HL-60/S4 treated with phorbol 12-myristate 13-acetate at 8.2 ng/mL for 4 days and 3 days (cell line): ENCODE measurements around the gene CEMIP.

Experiments
- in situ Hi-C: fragments of 300-500 bp; cut with MboI; formaldehyde crosslinking; loops from 2 replicates; pipeline ENCODE4 v1.15.0; 2022; ENCODE audit warnings: low sequenced_read_pairs

CEMIP gene

DNA sequence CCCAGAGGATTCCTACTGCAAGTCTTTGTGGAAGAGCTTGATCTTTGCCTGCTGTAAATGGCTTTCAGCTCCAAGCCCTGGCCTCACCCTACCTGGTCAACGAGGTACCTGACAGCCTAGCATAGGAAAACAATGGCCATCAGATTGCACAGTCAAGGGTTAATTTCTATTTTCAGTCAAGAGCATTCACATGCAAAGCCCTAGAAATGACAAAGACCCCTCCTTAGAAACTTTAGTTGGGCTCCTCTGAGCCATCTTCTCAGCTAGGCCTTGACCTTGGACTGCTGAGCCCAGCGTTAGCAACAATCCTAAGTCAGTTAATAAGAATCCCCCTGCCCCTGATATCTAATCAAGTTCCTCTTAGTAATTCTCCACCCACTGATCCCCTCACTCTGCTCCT is 192.0 kb downstream of the CEMIP start:
- in situ Hi-C loops, result loop anchor here (10.0 kb wide), 1 partner anchor 516 kb away; no protein-coding TSS in a partner anchor

DNA sequence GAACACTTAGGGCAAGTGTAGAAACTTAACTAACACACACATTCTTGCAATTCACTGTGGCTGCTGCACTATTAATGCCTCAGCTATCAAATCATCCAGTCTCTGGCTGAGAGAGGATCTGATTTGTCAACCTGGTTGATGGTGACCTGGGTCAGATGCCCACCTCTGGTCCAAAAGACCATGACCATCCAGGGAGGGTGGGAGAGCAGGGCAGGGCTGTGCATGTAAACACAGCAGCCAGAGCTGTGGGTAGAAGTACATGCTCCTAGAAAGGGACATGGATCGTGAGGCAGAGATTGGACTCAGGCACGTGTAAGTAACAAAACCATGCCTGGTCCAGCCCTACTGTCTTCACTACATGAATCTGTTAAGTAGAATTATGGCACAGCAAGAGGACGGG is 193.1 kb downstream of the CEMIP start:
- in situ Hi-C loops, result loop anchor here (10.0 kb wide), 1 partner anchor 517 kb away; no protein-coding TSS in a partner anchor

- in situ Hi-C loops, result loop anchor here (5.0 to 25.0 kb wide), 3 partner anchors 137 to 520 kb away; no protein-coding TSS in a partner anchor
These were observed 195.7 kb downstream of the CEMIP start for GRCh38 chr15:80974914-80975313.

DNA sequence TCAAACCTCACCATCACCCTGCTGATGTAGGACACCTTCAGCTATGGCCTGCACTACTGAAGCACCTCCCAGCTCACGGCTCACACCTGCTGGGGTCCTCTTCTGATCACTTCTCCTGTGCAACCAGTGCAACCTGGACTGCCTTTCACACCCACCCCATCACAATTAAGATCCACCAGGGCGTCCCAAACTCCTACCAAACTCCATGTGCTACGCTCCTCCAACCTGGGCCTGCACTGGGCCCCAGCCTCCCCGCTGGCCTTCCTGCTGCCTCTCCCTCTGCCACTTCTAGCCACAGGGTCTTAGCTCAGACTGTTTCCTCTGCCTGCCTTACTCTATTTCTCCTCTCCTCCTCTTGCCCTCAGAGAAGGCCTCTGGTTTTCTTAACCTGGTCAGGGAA is 197.7 kb downstream of the CEMIP start:
- in situ Hi-C loops, result loop anchor here (5.0 to 25.0 kb wide), 3 partner anchors 135 to 522 kb away; no protein-coding TSS in a partner anchor

DNA sequence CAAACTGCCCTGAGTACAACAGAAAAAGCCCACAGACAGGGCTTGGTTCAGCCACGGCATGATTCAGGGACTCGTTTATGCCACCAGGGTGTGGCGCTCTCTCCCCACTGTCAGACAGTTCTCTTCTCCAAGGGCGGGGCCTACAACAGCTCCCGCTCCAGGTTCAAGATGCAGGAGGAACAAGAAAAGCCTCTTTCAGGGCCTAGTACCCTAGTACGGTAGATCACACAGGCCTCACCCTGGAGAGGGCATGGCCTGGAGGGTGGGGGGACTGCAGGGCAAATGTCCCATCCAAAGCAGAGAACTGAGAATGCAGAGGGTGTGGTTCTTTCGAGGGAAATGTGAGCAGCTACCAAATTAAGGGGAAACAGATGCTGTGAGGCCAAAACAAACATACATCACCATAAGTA is 198.5 kb downstream of the CEMIP start:
- in situ Hi-C loops, result loop anchor here (5.0 to 25.0 kb wide), 3 partner anchors 135 to 523 kb away; no protein-coding TSS in a partner anchor

DNA sequence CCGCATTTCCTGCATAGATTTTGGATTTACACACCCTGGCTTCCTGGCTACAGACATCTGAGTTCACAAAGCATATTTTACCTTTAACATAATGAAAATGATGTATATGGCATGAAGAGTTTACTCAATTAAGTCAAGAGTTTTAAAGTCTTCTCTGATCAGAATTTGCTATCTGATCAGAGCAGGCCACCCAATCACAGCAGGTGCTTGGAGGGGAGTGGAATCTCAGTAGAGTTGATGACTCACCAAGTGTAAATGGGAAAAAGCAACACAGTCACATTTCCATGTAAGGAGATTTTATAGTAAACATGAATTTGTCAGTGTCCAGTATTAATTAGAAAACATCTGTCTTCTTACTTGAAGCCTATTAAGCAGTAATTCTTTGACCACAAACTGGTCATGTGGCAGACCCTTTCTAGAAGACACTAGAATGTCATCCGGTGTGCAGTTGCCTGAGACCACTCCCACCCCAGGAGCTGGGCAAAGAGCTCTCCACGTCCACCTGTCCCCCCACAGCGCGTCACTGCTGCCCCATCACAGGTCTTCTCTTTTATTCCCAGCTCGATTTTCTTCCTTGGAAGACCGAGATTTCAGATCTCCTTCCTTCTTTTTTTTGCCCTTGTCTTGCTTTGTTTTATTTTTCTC is 199.6 kb downstream of the CEMIP start:
- in situ Hi-C loops, result loop anchor here (5.0 to 25.0 kb wide), 3 partner anchors 133 to 524 kb away; no protein-coding TSS in a partner anchor

- in situ Hi-C loops, result loop anchor here (5.0 to 25.0 kb wide), 3 partner anchors 133 to 525 kb away; no protein-coding TSS in a partner anchor
These were observed 200.5 kb downstream of the CEMIP start for GRCh38 chr15:80979538-80980200.

DNA sequence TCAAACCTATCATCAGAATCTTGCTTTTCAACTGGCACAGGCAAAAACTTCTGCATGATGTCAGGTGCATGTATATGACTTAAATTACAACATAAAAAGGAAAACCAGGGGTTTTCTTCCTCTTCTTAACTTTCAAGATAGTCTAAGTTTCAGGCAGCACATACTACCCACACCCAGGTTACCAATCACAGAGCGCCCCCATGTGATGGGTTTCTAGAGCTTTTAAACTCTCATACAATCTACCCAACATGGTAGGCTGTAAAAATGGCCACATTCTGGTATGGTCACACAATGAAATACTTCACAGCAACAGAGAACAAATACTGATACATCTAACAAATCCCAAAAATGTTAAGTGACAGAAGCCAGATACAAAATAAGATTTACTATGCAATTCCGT is 203.0 kb downstream of the CEMIP start:
- in situ Hi-C loops, result loop anchor here (25.0 kb wide), 1 partner anchor 130 kb away; no protein-coding TSS in a partner anchor

GRCh38 chr15:80982839-80983238 is 203.7 kb downstream of the CEMIP start:
- in situ Hi-C loops, result loop anchor here (25.0 kb wide), 1 partner anchor 129 kb away; no protein-coding TSS in a partner anchor

- in situ Hi-C loops, result loop anchor here (25.0 kb wide), 1 partner anchor 127 kb away; no protein-coding TSS in a partner anchor
These were observed 205.7 kb downstream of the CEMIP start for GRCh38 chr15:80984856-80985255.

DNA sequence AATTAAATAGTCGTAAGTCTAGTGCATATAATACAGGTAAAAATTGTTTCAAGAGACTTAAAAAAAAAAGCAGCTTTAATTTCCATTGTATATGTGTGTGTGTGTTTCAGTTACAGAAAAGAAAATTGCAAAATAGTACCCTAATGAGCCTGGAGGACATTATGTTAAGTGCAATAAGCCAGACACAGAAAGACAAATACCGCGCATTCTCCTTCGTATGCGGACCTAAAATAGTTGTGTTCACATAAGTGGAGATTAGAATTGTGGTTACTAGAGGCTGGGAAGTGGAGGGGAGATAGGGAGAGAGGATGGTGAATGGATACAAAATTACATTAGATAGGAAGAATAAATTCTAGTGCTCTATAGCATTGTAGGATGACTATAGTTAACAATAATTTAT is 206.8 kb downstream of the CEMIP start:
- in situ Hi-C loops, result loop anchor here (25.0 kb wide), 1 partner anchor 126 kb away; no protein-coding TSS in a partner anchor

DNA sequence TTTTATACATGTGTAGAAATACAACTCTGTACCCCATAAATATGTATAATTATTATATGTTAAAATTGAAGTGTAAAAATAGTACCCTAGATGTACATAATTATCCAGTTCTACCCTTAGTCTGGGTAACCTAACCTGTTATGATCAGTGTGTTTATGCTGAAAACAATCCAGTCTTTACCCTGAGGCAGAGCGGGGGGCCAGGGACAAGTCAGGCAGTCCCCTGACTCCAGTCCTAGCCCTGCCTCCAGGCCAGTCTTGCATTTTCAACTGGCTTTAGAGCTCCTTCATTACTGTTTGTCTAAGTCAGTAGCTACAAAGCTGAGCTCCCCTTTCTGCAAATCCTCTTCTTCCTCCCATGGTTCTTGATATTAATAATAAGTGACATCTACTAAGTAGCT is 207.3 kb downstream of the CEMIP start:
- in situ Hi-C loops, result loop anchor here (25.0 kb wide), 1 partner anchor 126 kb away; no protein-coding TSS in a partner anchor

DNA sequence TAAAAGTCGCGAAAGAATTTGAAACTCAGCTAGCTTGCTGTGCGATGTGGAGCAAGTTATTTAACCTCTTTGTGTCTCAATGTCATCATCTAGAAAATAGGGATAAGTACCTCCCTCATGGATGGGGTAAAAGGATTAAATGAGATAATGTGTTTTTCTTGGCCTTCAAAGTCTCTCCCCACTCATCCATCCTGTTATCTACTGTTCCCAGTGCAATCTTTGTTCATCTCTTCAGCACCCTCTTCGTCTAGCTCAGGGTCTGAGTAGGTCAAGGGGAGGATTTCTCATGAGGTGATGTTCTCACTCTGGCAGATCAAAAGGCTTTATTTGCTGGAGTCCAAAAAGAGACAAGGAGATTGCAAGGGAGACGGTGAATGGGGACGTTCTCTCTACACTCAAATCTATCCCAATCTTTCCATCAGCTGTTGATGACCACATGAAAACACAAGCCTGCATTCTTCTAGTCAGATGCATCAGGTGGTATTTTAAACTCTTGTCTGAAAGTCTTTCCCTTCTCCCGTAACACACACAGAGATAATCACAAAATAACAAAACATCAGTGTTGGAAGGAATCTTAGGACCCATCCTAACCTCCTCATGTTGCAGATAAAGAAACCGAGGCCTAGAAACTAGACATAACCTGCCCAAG is 209.1 kb downstream of the CEMIP start:
- in situ Hi-C loops, result loop anchor here (25.0 kb wide), 1 partner anchor 124 kb away; no protein-coding TSS in a partner anchor

DNA sequence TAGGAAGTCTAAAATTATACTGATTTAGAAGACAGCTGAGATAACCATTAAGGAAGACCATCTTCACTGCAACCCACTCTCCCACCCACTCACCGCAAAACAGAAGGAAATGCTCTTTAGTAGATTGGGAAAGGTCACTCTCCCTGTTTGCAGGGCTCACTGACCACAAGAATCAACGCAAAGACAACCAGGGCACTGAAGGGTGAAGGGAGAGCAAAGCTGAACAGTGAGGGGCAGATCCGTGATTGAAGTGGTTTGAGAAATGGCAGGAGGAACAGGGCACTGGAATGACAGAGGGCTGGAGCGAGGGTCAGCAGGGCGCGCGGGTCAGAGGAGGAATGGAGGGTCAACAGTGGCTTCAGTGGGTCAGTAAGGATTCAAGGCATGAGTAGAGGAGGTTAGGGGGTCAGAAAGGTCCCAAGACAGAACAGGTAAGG is 209.9 kb downstream of the CEMIP start:
- in situ Hi-C loops, result loop anchor here (25.0 kb wide), 1 partner anchor 123 kb away; no protein-coding TSS in a partner anchor

- in situ Hi-C loops, result loop anchor here (25.0 kb wide), 1 partner anchor 123 kb away; no protein-coding TSS in a partner anchor
These were observed 210.6 kb downstream of the CEMIP start, which contains the start of gene MESD for GRCh38 chr15:80989518-80990478. Gene MESD, minus strand, starts transcription at chr15:80989819. Its CDS starts 28 bp downstream, at chr15:80989791.

- in situ Hi-C loops, result loop anchor here (25.0 kb wide), 1 partner anchor 121 kb away; no protein-coding TSS in a partner anchor
These were observed 211.8 kb downstream of the CEMIP start for GRCh38 chr15:80990955-80991354.

GRCh38 chr15:80991421-80991820 is 212.3 kb downstream of the CEMIP start:
- in situ Hi-C loops, result loop anchor here (25.0 kb wide), 1 partner anchor 121 kb away; no protein-coding TSS in a partner anchor

DNA sequence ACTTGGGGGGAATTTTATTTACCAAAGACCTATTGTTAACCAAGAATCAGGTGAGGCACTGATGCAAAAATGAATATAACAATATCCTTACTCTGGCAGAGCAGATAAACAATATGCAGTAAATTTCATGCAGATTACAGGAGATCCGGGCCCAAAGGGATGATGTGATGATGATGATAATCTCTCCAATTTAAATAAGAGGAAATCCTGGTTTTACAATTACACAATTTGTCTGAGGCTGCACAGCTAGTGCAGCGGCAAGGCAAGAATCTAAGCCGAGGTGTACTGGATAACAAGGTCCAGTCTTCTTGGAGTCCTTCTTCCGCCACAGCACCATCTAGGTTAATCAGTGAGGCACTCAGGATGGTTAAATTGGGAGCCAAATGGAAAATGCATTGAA is 212.8 kb downstream of the CEMIP start:
- in situ Hi-C loops, result loop anchor here (25.0 kb wide), 1 partner anchor 120 kb away; no protein-coding TSS in a partner anchor

DNA sequence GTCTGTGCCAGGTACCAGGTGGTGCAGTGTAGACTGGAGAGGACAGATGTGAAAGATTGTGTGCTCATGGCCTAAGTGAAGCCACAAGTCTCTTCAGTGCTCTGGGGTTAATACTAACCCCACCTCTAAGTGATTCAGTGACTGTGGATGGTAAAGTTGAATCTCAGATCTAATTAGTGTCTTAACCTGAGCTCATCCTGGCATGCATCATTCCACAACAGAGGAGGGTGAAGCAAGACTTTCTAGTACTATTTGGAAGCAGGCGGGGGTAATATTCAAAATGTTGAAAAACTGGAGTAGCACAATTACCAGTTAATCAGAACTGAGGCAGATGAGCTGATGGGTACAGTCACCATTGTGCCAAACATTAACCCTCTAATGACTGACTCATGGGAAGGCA is 213.3 kb downstream of the CEMIP start:
- in situ Hi-C loops, result loop anchor here (25.0 kb wide), 1 partner anchor 120 kb away; no protein-coding TSS in a partner anchor
